HT1080 (cell line): ENCODE measurements around the gene ZNF74. TPM values are rescaled to one million over a fixed set of nuclear protein-coding genes. Genes with fewer than 3 reads are reported as not detected.
"Not testable (repeated sequence)": the region's sequence is repeated elsewhere in the genome, so short reads cannot be mapped to it uniquely, and the experiment has no call there.

Experiments used
- DNase-seq: peaks from one replicate; pipeline ENCODE4 v3.0.0-alpha.2; 2015; ENCODE audit warnings: low read depth
- total RNA-seq: library from RNA; depleted of rRNA; stranded (reverse); fragments of >200 nt; shearing (Covaris generic); gene quantifications from 2 replicates; pipeline ENCODE4 v1.2.3, GENCODE V29; 2014

ZNF74 gene
- total RNA-seq, 1 experiment from 2014 or later, result 11.7 TPM

DNA sequence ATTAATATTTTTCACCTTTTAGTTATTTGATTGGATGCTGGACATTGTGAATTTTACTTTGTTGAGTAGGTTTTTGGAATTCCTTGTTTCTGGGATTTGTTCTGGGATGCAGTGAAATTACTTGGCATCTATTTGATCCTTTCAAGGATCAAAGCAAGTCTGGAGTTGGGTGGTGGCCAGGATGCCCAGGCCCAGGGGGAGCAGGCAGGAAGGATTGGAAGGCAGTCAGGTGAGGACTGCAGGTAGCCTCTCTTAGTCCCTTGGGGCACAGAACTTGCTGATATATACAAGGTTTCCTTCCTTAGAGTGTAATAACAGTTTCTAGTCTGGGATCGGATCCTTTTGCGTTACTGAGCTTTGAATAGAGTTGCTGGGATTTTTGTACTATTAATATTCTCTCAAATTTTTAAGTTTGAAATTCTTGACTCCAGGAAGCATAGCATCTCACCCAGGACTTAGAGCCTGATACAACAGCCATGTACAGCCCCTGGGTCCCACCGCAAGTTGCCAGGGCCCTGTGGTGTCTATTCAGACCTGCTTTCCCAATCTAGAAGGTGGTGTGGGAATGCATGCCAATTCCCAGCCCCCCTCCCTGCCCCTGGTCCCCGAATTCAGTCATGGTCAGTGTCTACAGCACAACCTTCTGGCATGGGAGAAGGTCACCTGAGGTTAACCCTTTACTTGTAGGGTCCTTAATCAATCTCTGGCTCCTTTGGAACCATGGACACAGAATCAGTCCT lies 6.1 kb downstream of the ZNF74 start:
- no peak for DNase-seq

- DNase-seq, result no peak
These were observed 6.8 kb downstream of the ZNF74 start for GRCh38 chr22:20400606-20401375.

- no peak for DNase-seq
These were observed 7.5 kb downstream of the ZNF74 start for GRCh38 chr22:20401376-20402014.

DNA sequence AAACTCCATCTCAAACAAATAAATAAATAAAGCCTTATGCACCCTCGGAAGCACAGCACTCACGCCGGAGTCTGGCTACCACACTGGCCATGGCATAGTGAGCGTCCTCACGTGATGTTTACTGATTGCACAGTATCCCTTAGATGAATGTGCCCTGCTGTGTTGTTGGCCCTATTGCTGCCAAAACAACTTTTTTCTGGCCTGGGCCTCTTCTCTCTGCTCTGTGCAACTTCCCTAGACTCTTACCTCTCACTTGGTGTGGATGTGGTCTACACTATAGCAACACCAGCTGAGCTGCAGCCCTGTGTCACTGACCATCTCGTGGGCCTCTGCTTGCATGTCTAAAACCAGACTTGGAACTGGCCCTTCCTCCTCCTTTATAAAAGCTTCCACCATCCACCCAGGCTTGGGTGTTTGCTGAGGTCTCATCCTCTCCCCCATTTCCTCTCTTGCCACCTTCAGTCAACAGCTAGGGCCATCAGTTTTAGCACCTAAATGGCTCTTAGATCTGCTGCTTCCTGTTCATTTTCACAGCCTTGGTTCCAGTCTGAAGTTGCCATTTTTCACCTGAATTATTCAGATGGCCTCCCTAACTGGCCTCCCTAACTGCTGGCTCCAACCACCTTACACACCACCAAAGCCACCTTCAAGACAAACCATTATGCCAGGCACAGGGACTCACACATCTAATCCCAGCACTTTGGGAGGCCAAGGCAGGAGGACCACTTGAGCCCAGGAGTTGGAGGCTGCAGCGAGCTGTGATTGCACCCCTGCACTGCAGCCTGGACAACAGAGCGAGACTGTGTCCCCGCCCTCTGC lies 9.2 kb downstream of the ZNF74 start:
- DNase-seq, result no peak

DNA sequence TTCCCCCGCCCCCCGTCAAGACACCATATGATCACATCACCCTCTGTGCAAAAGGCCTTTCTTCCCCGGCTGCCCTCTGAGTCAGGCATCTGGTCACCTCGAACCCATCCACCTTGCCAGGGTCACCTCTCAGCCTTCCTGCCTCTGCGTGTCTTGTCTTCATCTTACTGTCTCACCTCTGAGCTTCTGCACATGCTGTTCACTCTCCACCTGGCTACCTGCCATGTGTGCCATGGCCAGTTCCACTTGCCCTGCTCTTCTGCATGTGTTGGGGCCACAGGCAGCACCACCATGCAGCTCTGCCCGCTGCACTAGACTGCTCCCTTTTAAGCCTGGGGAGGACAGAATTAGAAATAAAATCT lies 9.8 kb downstream of the ZNF74 start:
- no peak for DNase-seq

- no peak for DNase-seq
These were observed 10.9 kb downstream of the ZNF74 start for GRCh38 chr22:20404881-20405280.

DNA sequence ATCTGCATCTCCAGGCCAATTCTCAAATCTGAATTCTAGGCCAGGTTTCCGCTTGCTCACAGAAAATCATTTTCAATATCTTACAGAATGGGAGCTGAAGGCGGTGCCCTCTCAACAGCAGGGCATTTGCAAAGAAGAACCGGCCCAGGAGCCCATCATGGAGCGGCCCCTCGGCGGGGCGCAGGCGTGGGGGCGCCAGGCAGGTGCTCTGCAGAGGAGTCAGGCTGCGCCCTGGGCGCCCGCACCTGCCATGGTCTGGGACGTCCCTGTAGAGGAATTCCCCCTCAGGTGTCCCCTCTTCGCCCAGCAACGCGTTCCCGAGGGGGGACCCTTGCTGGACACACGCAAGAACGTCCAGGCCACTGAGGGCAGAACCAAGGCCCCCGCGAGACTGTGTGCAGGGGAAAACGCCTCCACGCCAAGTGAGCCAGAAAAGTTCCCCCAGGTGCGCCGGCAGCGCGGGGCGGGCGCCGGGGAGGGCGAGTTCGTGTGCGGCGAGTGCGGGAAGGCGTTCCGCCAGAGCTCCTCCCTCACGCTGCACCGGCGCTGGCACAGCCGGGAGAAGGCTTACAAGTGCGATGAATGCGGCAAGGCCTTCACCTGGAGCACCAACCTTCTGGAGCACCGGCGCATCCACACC lies 11.5 kb downstream of the ZNF74 start:
- DNase-seq, result no peak

- DNase-seq, result no peak
These were observed 12.2 kb downstream of the ZNF74 start for GRCh38 chr22:20405931-20406685.

GRCh38 chr22:20406686-20407408 lies 12.9 kb downstream of the ZNF74 start:
- no peak for DNase-seq

GRCh38 chr22:20407829-20408228 lies 13.9 kb downstream of the ZNF74 start:
- no peak for DNase-seq

DNA sequence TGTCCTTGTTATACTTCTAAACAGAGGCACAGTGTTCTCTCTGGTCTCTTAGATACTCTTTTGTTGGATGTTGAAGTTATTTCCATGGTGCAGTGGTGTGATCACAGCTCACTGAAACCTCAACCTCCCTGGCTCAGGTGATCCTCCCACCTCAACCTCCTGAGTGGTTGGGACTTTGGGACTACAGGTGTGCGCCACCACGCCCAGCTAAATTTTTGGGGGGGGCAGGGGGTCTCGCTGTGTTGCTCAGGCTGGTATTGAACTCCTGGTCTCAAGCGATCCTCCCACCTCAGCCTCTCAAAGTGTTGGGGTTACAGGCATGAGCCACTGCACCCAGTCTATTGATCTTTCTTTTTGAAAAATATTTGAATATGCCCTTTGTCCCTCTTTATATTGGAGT lies 14.9 kb downstream of the ZNF74 start:
- DNase-seq, result no peak

- not testable (repeated sequence) for DNase-seq
These were observed 15.4 kb downstream of the ZNF74 start for GRCh38 chr22:20409385-20409784.

DNA sequence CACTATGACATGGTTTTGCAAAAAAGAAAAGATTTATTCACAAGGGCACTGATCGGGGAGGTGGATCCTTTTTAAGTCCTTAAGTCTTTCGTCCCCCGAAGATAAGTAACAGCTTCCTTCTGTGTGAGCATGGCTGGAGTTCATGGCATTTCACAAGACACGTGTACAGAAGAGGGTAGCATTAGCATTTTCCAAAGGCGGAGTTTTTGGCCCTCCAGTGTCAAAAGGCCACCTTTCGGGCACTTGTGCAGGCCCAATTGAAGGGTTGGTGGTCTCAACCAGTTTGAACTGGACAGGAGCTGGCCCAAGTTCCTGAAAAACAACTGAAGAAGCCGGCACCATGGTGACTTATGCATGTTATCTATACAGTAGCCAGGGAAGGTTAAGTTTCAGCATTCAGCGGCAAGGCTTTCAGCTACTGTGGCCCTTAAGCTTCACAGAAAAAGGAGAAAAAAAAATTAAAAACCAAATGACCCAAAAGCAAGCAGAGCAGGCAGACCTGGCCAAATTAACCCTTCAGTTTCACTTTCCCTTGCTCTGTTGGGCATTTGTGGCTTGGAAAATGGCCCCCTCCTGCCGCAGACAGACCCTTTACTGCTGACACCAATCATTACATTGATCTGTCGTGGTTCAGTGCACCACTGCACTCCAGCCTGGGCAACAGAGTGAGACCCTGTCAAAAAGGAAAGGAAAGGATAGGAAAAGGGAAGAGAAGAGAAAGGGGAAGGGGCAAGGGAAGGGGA lies 18.7 kb downstream of the ZNF74 start:
- no peak for DNase-seq

DNA sequence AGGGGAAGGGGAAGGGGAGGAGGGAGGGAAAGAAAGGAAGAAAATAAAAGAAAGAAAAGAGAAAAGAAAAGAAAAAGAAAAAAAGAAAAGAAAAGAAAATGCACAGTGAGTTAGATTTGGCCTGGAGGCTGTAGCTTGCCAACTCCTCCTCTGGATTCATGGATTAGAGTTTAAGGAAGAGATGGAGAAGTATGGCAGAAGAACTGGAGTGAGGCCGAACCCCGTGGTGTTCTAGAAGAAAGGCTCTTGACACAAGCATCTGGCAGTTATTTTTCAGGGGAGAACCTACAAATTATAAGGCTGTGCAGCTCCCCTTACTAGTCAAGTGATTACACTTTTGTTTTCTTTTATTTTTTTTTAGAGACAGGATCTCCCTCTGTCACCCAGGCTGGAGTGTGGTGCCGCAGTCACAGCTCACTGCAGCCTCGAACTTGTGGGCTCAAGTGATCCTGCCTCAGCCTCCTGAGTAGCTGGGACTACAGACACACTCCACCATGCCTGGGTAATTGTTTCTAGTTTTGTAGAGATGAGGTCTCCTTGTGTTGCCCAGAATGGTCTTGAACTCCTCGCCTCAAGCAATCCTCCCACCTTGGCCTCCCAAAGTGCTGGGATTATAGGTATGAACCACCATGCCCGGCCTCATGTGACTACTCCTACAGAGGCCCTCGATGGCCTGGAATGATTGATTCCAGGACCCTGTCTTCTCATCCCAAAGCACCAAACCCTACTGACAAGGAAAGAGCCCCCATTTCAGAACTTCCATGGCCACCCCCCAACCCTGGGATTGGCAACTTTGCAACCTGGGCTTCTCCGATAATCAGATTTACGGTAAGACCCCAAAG lies 19.5 kb downstream of the ZNF74 start:
- DNase-seq, result no peak

GRCh38 chr22:20414059-20414440 lies 20.1 kb downstream of the ZNF74 start:
- no peak for DNase-seq

DNA sequence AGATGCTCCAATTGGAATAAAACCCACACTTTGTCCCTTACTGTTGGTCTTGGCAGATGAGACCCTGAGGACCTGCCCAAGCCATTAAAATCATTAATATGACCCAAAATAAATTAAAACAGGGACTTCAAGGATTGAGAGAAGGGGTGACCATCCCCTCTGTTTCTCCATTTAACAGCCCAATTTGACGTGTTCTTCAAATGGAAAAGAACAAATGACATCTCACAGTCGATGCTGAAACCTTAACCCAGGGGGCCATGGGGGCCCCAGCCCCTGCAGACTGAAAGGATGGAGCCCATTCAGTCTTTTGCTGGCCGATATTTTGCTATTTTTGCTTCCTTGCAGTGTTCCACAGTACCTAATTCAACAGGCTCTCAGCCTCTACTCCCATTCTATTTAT lies 20.5 kb downstream of the ZNF74 start:
- no peak for DNase-seq

DNA sequence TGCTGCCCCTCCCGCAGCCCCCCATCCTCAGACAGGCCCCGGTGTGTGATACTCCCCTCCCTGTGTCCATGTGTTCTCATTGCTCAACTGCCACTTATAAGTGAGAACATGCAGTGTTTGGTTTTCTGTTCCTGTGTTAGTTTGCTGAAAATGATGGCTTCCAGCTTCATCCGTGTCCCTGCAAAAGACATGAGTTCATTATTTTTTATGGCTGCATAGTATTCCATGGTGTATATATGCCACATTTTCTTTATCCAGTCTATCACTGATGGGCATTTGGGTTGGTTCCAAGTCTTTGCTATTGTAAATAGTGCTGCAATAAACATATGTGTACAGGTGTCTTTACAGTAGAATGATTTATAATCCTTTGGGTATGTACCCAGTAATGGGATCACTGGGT lies 21.3 kb downstream of the ZNF74 start:
- DNase-seq, result not testable (repeated sequence)

DNA sequence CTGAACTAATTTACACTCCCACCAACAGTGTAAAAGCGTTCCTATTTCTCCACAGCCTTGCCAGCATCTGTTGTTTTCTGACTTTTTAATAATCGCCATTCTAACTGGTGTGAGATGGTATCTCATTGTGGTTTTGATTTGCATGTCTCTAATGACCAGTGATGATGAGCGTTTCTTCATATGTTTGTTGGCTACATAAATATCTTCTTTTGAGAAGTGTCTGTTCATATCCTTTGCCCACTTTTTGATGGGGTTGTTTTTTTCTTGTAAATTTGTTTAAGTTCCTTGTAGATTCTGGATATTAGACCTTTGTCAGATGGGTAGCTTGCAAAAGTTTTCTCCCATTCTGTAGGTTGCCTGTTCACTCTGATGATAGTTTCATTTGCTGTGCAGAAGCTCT lies 21.7 kb downstream of the ZNF74 start:
- not testable (repeated sequence) for DNase-seq
